IPS-NIHi11 (cell line): ENCODE measurements around the gene CTAGE6.
A peak's percentile ranks its signal among the peaks of the same experiment; 100 is the strongest.
"Not testable (repeated sequence)": the region's sequence is repeated elsewhere in the genome, so short reads cannot be mapped to it uniquely, and the experiment has no call there.

Experiments used
- DNase-seq: peaks from one replicate; pipeline ENCODE4 v3.0.0; 2012; ENCODE audit warnings: mixed read lengths, low spot score

The CTAGE6 gene, protein sequence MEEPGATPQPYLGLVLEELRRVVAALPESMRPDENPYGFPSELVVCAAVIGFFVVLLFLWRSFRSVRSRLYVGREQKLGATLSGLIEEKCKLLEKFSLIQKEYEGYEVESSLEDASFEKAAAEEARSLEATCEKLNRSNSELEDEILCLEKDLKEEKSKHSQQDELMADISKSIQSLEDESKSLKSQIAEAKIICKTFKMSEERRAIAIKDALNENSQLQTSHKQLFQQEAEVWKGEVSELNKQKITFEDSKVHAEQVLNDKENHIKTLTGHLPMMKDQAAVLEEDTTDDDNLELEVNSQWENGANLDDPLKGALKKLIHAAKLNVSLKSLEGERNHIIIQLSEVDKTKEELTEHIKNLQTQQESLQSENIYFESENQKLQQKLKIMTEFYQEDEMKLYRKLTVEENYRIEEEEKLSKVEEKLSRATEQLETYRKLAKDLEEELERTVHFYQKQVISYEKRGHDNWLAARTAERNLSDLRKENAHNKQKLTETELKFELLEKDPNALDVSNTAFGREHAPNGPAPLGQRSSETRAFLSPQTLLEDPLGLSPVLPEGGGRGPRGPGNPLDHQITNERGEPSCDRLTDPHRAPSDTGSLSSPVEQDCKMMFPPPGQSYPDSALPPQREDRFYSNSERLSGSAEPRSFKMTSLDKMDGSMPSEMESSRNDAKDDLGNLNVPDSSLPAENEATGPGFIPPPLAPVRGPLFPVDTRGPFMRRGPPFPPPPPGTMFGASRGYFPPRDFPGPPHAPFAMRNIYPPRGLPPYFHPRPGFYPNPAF

DNA sequence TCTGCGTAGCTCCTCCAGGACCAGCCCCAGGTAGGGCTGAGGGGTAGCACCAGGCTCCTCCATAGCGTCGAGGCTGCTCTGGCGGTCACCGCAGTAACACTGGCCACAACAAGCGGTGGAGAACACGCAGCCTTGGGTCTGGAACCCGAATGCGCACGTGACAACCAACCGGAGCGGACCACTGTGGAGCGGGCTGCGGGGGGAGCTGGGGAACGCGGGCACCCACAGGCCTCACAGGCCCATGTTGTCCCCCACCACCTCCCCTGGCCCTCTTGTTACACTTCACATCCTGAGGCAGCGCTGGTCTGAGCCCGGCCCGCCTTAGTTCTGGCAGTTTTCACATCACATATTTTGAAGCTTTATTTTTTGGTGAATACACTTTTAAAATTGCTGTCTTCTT, at the start of gene CTAGE6:
Gene CTAGE6, minus strand, starts transcription at position 101 of the 400 bp plus-strand sequence. Its CDS starts 38 bp downstream, at position 63.
- DNase-seq, result not testable (repeated sequence)

DNA sequence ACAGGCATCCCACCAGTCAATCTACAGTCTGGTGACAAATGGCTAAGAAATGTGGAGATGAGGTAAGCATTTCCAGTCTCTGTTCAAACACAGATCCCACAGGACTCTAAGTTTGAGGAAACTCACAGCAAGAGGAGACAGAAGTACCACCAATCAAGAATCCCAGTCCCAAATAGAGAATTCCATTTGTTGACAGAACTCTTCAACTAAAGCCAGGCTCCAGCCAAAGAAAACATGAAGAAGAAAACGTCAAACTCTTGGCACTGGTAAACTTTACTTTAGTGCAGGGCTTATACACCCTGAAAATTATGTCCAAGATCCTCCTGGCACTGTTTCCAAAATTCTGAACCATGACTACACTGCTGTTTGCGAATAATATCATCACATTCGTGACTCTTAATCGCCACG, 49.2 kb upstream of the CTAGE6 start:
- DNase-seq, result not testable (repeated sequence)

DNA sequence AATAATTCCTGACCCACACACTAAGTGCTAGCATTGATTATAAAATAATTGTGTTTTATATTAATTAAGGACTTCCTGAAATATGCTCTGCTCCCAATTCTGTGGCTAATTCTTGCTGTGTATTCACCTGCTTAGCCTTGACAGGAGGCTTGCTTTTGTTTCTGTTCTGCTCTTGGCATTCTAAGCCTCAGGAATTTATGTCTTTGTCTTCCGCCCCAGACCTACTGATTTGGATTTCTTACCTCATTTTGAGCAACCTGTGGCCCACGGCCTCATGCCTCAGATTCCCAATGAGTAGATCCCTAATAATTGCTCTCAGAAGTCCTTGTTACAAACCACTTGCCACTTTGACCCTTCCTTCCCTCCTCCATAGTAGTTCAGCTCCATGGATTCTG, 40.4 kb upstream of the CTAGE6 start:
- not testable (repeated sequence) for DNase-seq

GRCh38 chr7:143797119-143797895, 39.8 kb upstream of the CTAGE6 start:
- DNase-seq, result not testable (repeated sequence)

- DNase-seq, result not testable (repeated sequence)
Measured at GRCh38 chr7:143795653-143796052, 38.2 kb upstream of the CTAGE6 start.

- not testable (repeated sequence) for DNase-seq
Measured at GRCh38 chr7:143792633-143793032, 35.1 kb upstream of the CTAGE6 start.

GRCh38 chr7:143785415-143786182, 28.1 kb upstream of the CTAGE6 start:
- DNase-seq, result not testable (repeated sequence)

DNA sequence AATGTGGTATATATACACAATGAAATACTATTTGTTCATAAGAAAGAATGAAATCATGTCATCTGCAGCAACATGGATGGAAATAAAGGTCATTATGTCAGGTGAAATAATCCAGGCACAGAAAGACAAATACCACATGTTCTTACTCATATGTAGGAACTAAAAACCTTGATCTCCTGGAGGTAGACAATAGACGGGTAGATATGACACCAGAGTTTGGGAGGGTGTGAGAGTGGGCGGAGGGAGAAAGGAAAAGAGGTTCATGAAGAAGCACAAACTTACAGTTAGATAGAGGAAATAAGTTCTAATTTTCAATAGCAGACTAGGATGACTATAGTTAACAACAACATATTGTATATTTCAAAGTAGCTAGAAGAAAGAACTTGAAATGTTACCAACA, 22.1 kb upstream of the CTAGE6 start:
- not testable (repeated sequence) for DNase-seq

GRCh38 chr7:143772738-143773468, 15.4 kb upstream of the CTAGE6 start:
- DNase-seq, result not testable (repeated sequence)

DNA sequence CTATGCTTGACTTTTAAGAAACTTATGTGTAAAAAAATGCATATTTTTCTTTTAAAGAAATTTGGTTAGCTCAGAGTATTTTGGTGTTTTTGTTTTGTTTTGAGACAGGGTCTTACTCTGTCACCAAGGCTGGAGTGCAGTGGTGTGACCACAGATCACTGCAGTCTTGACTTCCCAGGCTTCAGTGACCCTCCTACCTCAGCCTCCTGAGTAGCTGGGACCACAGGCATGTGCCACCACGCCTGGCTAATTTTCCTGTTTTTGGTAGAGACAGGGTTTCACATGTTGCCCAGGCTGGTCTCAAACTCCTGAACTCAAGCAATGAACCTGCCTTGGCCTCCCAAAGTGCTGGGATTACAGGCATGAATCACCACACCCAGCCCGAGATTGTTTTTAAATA, 10.0 kb upstream of the CTAGE6 start:
- not testable (repeated sequence) for DNase-seq

GRCh38 chr7:143765678-143766077, 8.2 kb upstream of the CTAGE6 start:
- DNase-seq, result not testable (repeated sequence)

- DNase-seq, result not testable (repeated sequence)
Measured at GRCh38 chr7:143763065-143763464, 5.6 kb upstream of the CTAGE6 start.

GRCh38 chr7:143745340-143745739, 12.2 kb downstream of the CTAGE6 start:
- not testable (repeated sequence) for DNase-seq

GRCh38 chr7:143737037-143737819, 20.3 kb downstream of the CTAGE6 start:
- DNase-seq, result peak; percentile 69

- DNase-seq, result no peak
Measured at GRCh38 chr7:143735962-143736361, 21.5 kb downstream of the CTAGE6 start.

- no peak for DNase-seq
Measured at GRCh38 chr7:143733876-143734275, 23.6 kb downstream of the CTAGE6 start.

- no peak for DNase-seq
Measured at GRCh38 chr7:143728333-143728862, 29.1 kb downstream of the CTAGE6 start.

GRCh38 chr7:143727561-143727960, 29.9 kb downstream of the CTAGE6 start:
- DNase-seq, result not testable (repeated sequence)

DNA sequence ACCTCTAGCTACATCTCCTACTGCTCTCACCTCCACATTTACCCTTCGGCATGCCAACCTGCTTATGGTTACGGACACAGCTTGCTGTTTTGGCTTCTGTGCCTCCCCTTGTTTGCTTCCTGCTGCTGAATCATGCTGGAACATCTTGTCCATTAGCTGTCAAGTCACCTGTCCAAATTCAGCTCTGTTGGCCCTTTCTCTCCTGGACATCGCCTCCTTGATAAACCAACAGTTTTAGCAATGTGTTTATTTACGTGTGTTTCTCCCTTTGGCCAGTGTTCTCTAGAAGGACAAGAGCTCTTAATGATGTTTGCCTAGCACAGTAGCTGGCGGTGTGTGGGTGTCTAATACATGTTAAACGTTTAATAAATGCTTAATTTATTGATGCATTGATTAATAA, 31.4 kb downstream of the CTAGE6 start:
- not testable (repeated sequence) for DNase-seq

DNA sequence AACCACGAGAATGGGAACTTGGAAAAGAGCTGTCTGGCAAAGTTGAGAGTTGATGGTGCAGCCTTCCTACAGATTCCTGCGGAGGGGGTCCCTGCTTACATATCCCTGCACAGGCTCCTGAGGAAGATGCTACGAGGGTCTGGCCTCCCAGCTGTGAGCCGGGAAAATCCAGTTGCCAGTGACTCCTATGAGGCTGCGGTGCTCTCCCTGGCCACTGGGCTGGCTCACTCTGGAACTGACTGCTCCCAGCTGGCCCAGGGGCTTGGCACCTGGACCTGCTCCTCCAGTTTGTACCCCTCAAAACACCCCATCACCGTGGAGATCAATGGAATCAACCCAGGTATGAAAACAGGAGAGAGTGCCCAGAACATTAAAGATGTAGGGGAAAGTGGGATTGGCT, 37.2 kb downstream of the CTAGE6 start:
- not testable (repeated sequence) for DNase-seq
